ENCODE results near the gene LENG9.
"Not testable (repeated sequence)": the region's sequence is repeated elsewhere in the genome, so short reads cannot be mapped to it uniquely, and the experiment has no call there.

Gene LENG9

DNA sequence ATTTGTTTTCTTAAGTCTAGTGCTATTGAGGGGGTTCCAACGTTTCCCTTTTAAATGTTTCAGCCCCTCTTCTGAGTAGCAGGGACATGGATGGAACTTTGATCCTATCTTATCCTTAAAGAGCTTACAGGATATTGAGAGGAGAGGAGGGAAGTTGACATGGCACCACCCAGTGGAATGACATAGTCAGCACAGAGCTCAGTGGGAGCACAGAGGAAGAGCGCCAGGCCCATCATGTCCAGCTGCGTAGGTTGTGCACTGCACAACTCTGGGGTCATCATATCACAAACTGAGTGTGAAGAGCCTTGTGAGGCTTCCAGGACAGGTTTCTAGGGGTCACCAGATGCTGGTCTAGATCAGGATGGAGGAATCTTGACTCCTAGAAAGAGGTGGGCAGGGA, 14.1 kb upstream of the LENG9 start:
- no peak for DNase-seq

DNA sequence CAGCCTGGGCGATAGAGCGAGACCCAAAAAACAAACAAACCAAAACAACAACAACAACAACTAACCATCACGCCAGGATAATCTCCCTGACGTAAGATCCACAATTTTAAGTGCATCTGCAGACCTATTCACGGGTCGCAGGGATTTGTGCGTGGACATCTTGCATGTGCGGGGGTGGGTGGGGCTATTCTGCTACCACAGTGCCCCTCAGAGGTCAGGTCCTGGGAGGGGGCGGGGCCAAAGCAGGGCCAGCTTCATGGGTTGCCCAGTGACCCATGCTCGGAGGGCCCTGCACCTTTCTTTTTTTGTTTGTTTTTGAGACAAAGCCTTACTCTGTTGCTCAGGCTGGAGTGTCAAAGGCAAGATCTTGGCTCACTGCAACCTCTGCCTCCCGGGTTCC, 12.1 kb upstream of the LENG9 start:
- no peak for DNase-seq

DNA sequence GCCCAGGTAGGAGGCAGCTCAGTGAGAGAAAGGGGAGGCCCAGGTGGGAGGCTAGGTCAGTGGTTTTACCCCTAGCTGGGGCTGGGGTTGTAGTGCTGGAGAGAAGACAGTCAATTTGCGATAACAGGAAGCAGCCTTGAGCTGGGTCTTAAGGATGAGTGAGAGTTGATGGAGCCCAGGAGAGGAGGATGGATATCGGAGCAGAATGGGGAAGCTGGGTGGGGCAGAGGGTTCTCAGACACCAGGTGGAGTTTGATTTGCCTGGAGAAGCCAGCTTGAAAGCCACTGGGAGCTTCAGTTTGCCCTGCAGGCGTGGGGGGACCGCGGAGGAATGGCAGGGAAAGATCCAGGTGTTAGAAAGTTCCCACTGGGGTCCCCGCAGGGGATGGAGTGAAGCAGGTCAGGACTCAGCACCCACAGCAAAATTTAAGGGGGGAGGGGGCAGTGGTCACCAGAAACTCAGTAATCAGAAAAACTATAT, 10.4 kb upstream of the LENG9 start:
- no peak for DNase-seq

DNA sequence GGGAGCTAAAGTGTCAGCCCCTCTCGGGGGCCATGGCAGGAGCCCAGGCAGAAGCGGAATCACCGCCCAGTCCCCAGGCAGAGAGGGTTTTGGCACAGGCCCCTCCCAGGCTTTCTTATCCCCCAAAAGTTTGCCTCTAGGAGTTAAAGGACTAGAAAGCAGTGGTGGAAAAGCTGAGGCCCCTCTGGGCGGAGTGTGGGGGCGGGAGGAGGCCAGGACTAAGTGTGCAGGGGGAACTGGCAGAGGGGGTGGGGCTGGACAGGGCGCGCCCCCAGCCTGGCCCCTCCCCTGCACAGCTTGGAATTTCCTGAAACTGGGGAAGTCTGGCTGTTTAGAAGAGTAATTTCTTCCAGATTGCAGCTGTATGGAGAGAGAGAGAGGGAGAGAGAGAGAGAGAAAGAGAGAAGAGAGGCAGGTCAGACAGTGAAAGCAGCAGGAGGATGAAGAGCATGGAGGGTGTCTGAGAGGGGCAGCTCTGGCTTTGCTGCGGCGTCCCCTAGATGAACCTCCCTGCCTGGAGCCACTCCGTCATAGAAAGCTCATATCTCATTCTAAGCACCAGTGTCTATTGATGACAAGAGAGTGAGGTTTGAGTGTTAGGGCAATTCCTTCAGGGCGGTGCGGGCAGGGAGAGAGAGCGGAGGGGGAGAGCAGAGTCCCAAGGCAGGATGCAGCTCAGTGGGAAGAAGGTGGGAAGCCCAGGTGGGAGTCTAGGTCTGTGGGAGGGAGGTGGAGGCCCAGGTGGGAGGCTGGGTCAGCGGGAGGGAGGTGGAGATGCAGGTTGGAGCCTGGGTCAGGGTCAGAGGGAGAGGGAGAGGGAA, 9.7 kb upstream of the LENG9 start, which contains the start of gene CDC42EP5:
CDC42EP5 (minus strand) TSS at position 226 of the 821 bp plus-strand sequence. CDS start 7,749 bp downstream, outside the sequence.
- peak; percentile 91 for DNase-seq

GRCh38 chr19:54470991-54471782, 7.6 kb upstream of the LENG9 start:
- peak; percentile 63 for DNase-seq

GRCh38 chr19:54470276-54470887, 6.8 kb upstream of the LENG9 start:
- DNase-seq, result no peak

GRCh38 chr19:54469496-54469934, 5.9 kb upstream of the LENG9 start:
- no peak for DNase-seq

- DNase-seq, result not testable (repeated sequence)
Observed at GRCh38 chr19:54466110-54466480, 2.5 kb upstream of the LENG9 start.

GRCh38 chr19:54465426-54466109, 2.0 kb upstream of the LENG9 start:
- DNase-seq, result no peak

DNA sequence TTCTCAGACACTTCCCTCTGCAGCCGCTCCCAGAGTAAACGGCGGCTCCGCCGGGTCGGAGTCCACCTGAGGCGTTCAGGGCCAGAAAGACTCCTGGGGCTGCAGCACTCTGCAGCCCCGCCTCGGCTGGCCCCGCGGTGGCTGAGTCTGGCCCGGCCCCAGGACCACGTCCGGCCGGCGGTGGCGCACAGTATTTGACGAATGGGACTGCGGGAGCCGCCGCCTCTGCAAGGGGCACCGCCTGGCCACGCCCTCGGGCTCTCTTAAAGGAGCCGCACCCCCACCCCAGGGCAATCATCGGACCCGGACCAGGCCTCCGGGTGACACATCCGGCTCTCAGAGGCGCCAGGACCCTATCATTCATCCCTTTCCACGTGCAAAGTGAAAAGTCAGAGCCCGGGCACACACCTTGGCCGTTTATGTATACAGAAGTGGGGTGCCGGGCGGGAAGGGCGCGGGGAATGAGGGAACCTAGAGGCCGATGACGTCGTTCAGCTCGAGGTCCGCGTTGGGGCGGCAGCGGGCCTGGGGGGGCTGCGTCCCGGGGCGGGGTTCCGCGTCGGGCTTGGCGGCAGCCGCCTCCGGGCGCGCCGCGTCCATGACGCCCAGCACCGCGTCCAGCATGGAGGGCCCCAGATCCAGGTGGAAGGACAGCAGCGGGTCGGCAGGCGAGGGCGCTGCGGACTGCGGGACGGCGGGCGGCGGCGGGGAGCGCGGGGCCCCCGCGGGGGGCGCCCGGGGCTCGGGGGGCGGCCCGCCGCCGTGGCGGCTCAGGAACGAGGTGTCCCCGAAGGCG, 1.2 kb upstream of the LENG9 start:
- peak; percentile 93 for DNase-seq

- DNase-seq, result peak; percentile 91
Observed at GRCh38 chr19:54464044-54464629, 559 bp upstream of the LENG9 start.

- peak; percentile 78 for DNase-seq
Observed at GRCh38 chr19:54462655-54463530, 685 bp downstream of the LENG9 start.

DNA sequence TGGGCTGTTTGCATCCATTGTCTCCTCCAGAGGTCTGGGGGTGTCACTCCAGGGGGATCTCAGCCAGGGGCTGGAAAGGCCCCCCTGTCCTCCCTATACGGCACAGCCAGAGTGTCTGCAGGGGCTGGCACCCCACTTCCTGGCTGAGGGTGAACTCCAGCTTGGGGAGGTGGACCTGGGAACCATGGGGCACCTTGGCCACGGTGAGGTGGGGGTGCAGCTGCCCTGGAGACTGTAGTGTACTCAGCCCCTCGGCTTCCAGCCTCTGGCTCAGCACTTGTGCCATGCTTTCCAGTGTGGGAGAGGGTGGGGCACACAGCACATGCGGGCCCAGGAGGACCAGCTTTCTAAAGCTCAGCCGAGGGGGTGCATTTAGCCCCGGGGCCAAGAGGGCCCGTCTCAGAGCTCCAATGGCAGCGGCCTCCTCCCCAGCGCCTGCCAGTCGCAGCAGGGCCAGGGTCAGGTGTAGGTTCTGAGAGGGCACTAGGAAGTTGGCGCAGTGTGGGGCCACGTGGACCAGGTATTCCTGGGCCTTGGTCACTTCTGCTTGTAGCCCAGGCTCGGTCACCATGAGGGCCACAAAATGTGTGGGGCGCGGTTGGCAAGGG, 1.4 kb downstream of the LENG9 start:
- no peak for DNase-seq

- DNase-seq, result peak; percentile 22
Observed at GRCh38 chr19:54461613-54462012, 2.0 kb downstream of the LENG9 start.

- DNase-seq, result no peak
Observed at GRCh38 chr19:54461210-54461609, 2.4 kb downstream of the LENG9 start.

GRCh38 chr19:54460230-54461005, 3.2 kb downstream of the LENG9 start:
- DNase-seq, result no peak

DNA sequence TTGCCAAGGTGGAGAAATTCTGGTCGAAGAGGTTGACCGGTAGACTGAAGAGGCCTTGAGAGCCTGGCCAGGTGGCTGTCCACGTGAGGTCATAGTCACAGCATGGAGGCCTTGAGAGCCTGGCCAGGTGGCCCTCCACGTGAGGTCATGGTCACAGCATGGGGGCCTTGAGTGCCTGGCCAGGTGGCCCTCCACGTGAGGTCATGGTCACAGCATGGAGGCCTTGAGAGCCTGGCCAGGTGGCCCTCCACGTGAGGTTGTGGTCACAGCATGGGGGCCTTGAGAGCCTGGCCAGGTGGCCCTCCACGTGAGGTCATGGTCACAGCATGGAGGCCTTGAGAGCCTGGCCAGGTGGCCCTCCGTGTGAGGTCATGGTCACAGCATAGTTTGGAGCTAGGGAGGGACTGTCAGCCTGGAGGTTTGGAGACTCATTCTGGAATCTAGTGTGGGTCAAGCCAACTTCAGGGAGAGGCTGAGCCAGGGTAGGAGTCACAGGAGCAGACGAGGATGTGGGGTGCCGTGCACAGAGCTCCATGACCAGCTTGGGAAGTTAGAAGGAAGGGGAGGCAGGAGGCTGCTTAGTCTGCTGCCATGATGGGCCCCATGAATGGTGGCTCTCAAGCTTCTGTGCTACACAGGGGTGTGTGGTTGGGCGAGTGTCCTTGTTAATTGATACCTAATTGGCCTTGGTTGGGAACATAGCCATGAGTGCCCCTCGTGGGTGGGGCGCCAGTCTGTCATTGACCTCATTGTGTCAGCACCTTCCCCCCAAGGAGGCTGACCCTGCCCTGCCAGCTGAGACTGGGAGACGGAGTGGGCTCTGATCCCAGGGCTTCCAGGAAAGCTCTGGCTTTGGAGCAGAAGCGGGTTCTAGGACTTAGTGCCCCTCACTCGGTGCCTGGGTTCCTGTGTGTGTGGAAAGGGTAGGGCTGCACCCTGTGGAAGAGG, 4.0 kb downstream of the LENG9 start:
- DNase-seq, result no peak

Measured in eye (tissue), 1 donor.